ENCODE measurements around the gene MAK. TPM values are rescaled to one million over a fixed set of nuclear protein-coding genes. Genes with fewer than 3 reads are reported as not detected.

MAK gene
- total and polyA plus RNA-seq, 2 of the 13 experiments (the other 11 are each of a cell fraction or from before 2014, with no cell fraction given) = 0.04 TPM; not detected in 1

GRCh38 chr6:10759884-10760329, 78.4 kb downstream of the MAK start:
- no peak overlapping the region for H3K4me3 ChIP-seq (replicated peaks in 1 of 3; ENCODE audit: insufficient read depth in 1 of 3, low read depth in 2 of 3, low read length in 3 of 3)
- H3K4me2 ChIP-seq (ENCODE audit: low read depth, low read length) = no peak overlapping the region
- no peaks in the 10 kb centered on the region for H3K27me3 ChIP-seq (ENCODE audit: control insufficient read depth in 1 of 2, insufficient read depth in 2 of 2, low read length in 2 of 2)
- no peak; the same call in 2 of the 3 replicates for ATAC-seq
- H3K4me1 ChIP-seq (ENCODE audit: insufficient read depth, low read length) = peaks cover 26% of the 10 kb centered on the region
- peaks cover 10 to 50% of the 10 kb centered on the region in 2 experiments for H3K36me3 ChIP-seq (replicated peaks in 1 of 2; ENCODE audit: control insufficient read depth in 1 of 2, insufficient read depth in 2 of 2, low read length in 2 of 2)
- intact Hi-C loops (cut with micrococcal nuclease; ENCODE audit: unreplicated experiment) = loop anchor here (1.0 kb wide), 2 partner anchors 37 to 282 kb away; partner anchors contain the start of gene TMEM14C
- no peak for TF ChIP-seq ZNF468 (CRISPR knock-in tag; IDR thresholded peaks at IDR 0.05)
- TF ChIP-seq ZFP36L1 (CRISPR knock-in tag; IDR thresholded peaks at IDR 0.05) = no peak
- TF ChIP-seq ZBTB3 (CRISPR knock-in tag; IDR thresholded peaks at IDR 0.05; ENCODE audit: borderline replicate concordance, low read depth) = no peak
- TF ChIP-seq ZNF33B (CRISPR knock-in tag; IDR thresholded peaks at IDR 0.05) = no peak
- no peak for TF ChIP-seq HNF4G (IDR thresholded peaks at IDR 0.05; ENCODE audit: borderline replicate concordance, low read depth, low read length)
- TF ChIP-seq HNF4G (CRISPR knock-in tag; IDR thresholded peaks at IDR 0.05; ENCODE audit: borderline replicate concordance, low read depth) = no peak
- TF ChIP-seq PRPF4 (IDR thresholded peaks at IDR 0.05; ENCODE audit: low read depth, low read length, poor library complexity, severe bottlenecking) = no peak
- no peak for TF ChIP-seq ZNF672 (CRISPR knock-in tag; IDR thresholded peaks at IDR 0.05)
- TF ChIP-seq ZNF629 (CRISPR knock-in tag; conservative IDR thresholded peaks at IDR 0.05) = no peak
- no peak for TF ChIP-seq ZHX1 (CRISPR knock-in tag; IDR thresholded peaks at IDR 0.05; ENCODE audit: low read depth)
- TF ChIP-seq ZNF207 (IDR thresholded peaks at IDR 0.05; ENCODE audit: borderline replicate concordance) = no peak
- no peak for TF ChIP-seq HNRNPUL1 (IDR thresholded peaks at IDR 0.05; ENCODE audit: low read depth, low read length)
- no peak for TF ChIP-seq REXO4 (CRISPR knock-in tag; IDR thresholded peaks at IDR 0.05; ENCODE audit: borderline replicate concordance)
- H3K79me2 ChIP-seq (ENCODE audit: insufficient read depth, low read length) = peaks cover under 1% of the 10 kb centered on the region
- no peaks in the 10 kb centered on the region for H3K9me3 ChIP-seq (ENCODE audit: low read length)
- H3K9ac ChIP-seq (ENCODE audit: insufficient read depth, low read depth, low read length) = no peak overlapping the region
- CTCF ChIA-PET (ENCODE audit: low intra/inter-chr PET ratio, low total read pairs) = interaction anchor here (1.2 kb wide), 1 partner anchor 282 kb away, joined by 7 read pairs; no protein-coding TSS in a partner anchor
- no peak for FAIRE-seq
- no peak overlapping the region for H3K27ac ChIP-seq (ENCODE audit: extremely low read length, insufficient read depth, low read length)
- no TSS peak for BruUV-seq (replicated peaks)
- H2AFZ ChIP-seq (ENCODE audit: low read length) = no peak overlapping the region
- no peaks in the 10 kb centered on the region for H4K20me1 ChIP-seq (ENCODE audit: insufficient read depth, low read length)
- in situ Hi-C loops (cut with HindIII; ENCODE audit: extremely low pct_ligation_motif_present, low pct_unique_long_range_greater_than_20kb) = no loop called here
- 86% methylated on average over 5 of the region's 6 CpGs for WGBS (ENCODE audit: low lambda C conversion rate)
- POLR2A ChIA-PET = interaction anchor here (1.0 to 4.4 kb wide), 4 partner anchors 13 to 65 kb away, joined by 4 to 27 read pairs (median 7); partner anchors contain the start of genes C6orf52, PAK1IP1, TMEM14B and TMEM14C
- DNase-seq (ENCODE audit: low spot score) = no peak
